GM12878 (cell line): ENCODE results near the gene GYPC. TPM values are rescaled to one million over a fixed set of nuclear protein-coding genes. Genes with fewer than 3 reads are reported as not detected.

Experiments
- ATAC-seq: fragments of 200-7000 bp; cut with Tn5 transposase; 3 replicates; pipeline ENCODE4 v1.9.1; 2020; ENCODE audit warnings: mild to moderate bottlenecking, moderate library complexity
- BruUV-seq: library from RNA; stranded (reverse); fragments of 400-500 nt; replicated peaks from 2 replicates; lab custom pipeline; 2021; lab: Mats Ljungman, UMichigan
- CTCF ChIA-PET: fragments of 300-600 bp; sonication (Branson Sonifier 250); formaldehyde crosslinking; extraction: SDS; loops from one replicate; lab custom pipeline; 2021; ENCODE audit warnings: inconsistent platforms; lab: Yijun Ruan, JAX
- POLR2A ChIA-PET: fragments of 350-600 bp; formaldehyde crosslinking; extraction: SDS; loops from one replicate; lab custom pipeline; 2021; ENCODE audit warnings: inconsistent platforms; lab: Charles Lee
- RAD21 ChIA-PET: fragments of 300-600 bp; sonication (Branson Sonifier 250); formaldehyde crosslinking; loops from one replicate; lab custom pipeline; 2023; ENCODE audit warnings: antibody characterized with exemption; ENCODE audit not compliant: unreplicated experiment; lab: Charles Lee
- SMC1A ChIA-PET: fragments of 300-600 bp; sonication (Branson Sonifier 250); formaldehyde crosslinking; loops from one replicate; lab custom pipeline; 2023; ENCODE audit not compliant: unreplicated experiment, uncharacterized antibody; lab: Charles Lee
- DNase-seq: peaks from one replicate; pipeline ENCODE4 v3.0.0-alpha.2; 2011; ENCODE audit warnings: low read depth, low spot score
- FAIRE-seq: peaks from 3 replicates; lab custom pipeline; 2011; peaks lifted over from hg19 to GRCh38; lab: Jason Lieb, UNC
- H2AFZ ChIP-seq: 2 replicates; pipeline ENCODE4 v1.6.0; 2011; ENCODE audit warnings: low read depth, low read length, control low read depth; ENCODE audit not compliant: control insufficient read depth
- H3K27ac ChIP-seq: 2 replicates; pipeline ENCODE4 v1.5.1; 2011; ENCODE audit warnings: control low read depth; ENCODE audit not compliant: control insufficient read depth, insufficient read depth
- H3K27me3 ChIP-seq, 2 experiments: replicated peaks in 1 of 2; 2 replicates each; pipeline versions ENCODE4 v1.6.0 to v1.6.1; 2011; ENCODE audit warnings: low read length in 1 of 2; ENCODE audit not compliant: control insufficient read depth in 2 of 2, insufficient read depth in 2 of 2
- H3K36me3 ChIP-seq, 2 experiments: 2 replicates each; pipeline ENCODE4 v1.5.1; 2011; ENCODE audit warnings: low read length in 1 of 2; ENCODE audit not compliant: control insufficient read depth in 2 of 2, insufficient read depth in 2 of 2
- H3K4me1 ChIP-seq: 2 replicates; pipeline ENCODE4 v1.6.1; 2011; ENCODE audit warnings: mild to moderate bottlenecking, low read length, moderate library complexity, mixed read lengths; ENCODE audit not compliant: control insufficient read depth, insufficient read depth
- H3K4me2 ChIP-seq: 2 replicates; pipeline ENCODE4 v1.6.0; 2011; ENCODE audit warnings: control low read depth; ENCODE audit not compliant: control insufficient read depth, insufficient read depth
- H3K4me3 ChIP-seq: fragments of 200-600 bp; sonication (generic); 2 replicates; pipeline ENCODE4 v1.5.1; 2016
- H3K79me2 ChIP-seq: 2 replicates; pipeline ENCODE4 v1.6.0; 2011; ENCODE audit warnings: low read length; ENCODE audit not compliant: control insufficient read depth, insufficient read depth
- H3K9ac ChIP-seq: 2 replicates; pipeline ENCODE4 v1.8.0; 2011; ENCODE audit warnings: low read length, control low read depth, mixed read lengths; ENCODE audit not compliant: control insufficient read depth, insufficient read depth
- H3K9me3 ChIP-seq: replicated peaks from 3 replicates; pipeline ENCODE4 v1.5.1; 2011; ENCODE audit warnings: mild to moderate bottlenecking, low read length; ENCODE audit not compliant: control insufficient read depth, insufficient read depth
- H4K20me1 ChIP-seq: 2 replicates; pipeline ENCODE4 v1.6.0; 2011; ENCODE audit not compliant: control insufficient read depth, insufficient read depth
- ASH2L ChIP-seq: fragments of 300-600, 200-600 bp; sonication (generic); IDR thresholded peaks from 2 replicates; pipeline ENCODE4 v1.6.1; 2017; ENCODE audit warnings: low read depth, mild to moderate bottlenecking, borderline replicate concordance
- CEBPB ChIP-seq, 2 experiments: fragments of 150-350 bp in 1 of 2; IDR thresholded peaks; 2 replicates each; pipeline ENCODE4 v1.6.1; 2012 to 2014; ENCODE audit warnings: low read depth in 2 of 2, low read length in 2 of 2, borderline replicate concordance in 1 of 2, inconsistent platforms in 1 of 2
- CEBPZ ChIP-seq: fragments of 150-350 bp; IDR thresholded peaks from 2 replicates; pipeline ENCODE4 v1.6.1; 2016; ENCODE audit warnings: low read depth, low read length
- EED ChIP-seq: sonication (generic); IDR thresholded peaks from 2 replicates; pipeline ENCODE4 v1.6.1; 2016; ENCODE audit warnings: antibody characterized with exemption, low read depth
- HDGF ChIP-seq: fragments of 450-650 bp; IDR thresholded peaks from 2 replicates; pipeline ENCODE4 v1.6.1; 2016; ENCODE audit warnings: antibody characterized with exemption
- MTA3 ChIP-seq: IDR thresholded peaks from 2 replicates; pipeline ENCODE4 v1.6.1; 2012; ENCODE audit warnings: low read length, inconsistent platforms, borderline replicate concordance
- NR2C1 ChIP-seq: fragments of 450-650 bp; IDR thresholded peaks from 2 replicates; pipeline ENCODE4 v1.6.1; 2017; ENCODE audit warnings: antibody characterized with exemption, mild to moderate bottlenecking, moderate library complexity
- PBX3 ChIP-seq: IDR thresholded peaks from 2 replicates; pipeline ENCODE4 v1.6.1; 2011; ENCODE audit warnings: mild to moderate bottlenecking, low read depth, low read length, moderate library complexity; ENCODE audit not compliant: insufficient replicate concordance
- POLR2AphosphoS2 ChIP-seq: IDR thresholded peaks from 2 replicates; pipeline ENCODE4 v1.6.1; 2011; ENCODE audit warnings: low read depth, mild to moderate bottlenecking, low read length, improper control_type of control experiment, moderate library complexity
- SREBF2 ChIP-seq: IDR thresholded peaks from 2 replicates; pipeline ENCODE4 v1.6.1; 2012; ENCODE audit warnings: mild to moderate bottlenecking, low read length
- SUPT20H ChIP-seq: IDR thresholded peaks from 2 replicates; pipeline ENCODE4 v1.6.1; 2011; ENCODE audit warnings: low read depth, mild to moderate bottlenecking, low read length, moderate library complexity, borderline replicate concordance; ENCODE audit not compliant: control insufficient read depth
- USF2 ChIP-seq: IDR thresholded peaks from 2 replicates; pipeline ENCODE4 v1.6.1; 2011; ENCODE audit warnings: low read depth, low read length, improper control_type of control experiment, borderline replicate concordance
- ZBTB11 ChIP-seq: fragments of 450-650 bp; formaldehyde crosslinking; IDR thresholded peaks from 2 replicates; pipeline ENCODE4 v1.5.0; 2022; ENCODE audit warnings: mild to moderate bottlenecking, missing genetic modification characterization
- WGBS: methylation state at CpG from one replicate; pipeline ENCODE4 v1.1.6; 2016; ENCODE audit warnings: low lambda C conversion rate; ENCODE audit not compliant: insufficient replicate concordance, insufficient coverage; ENCODE audit errors: missing lambda C conversion rate; 5-methylcytosine and 5-hydroxymethylcytosine counted together
- in situ Hi-C: fragments of 300-500 bp; cut with MboI; formaldehyde crosslinking; loops from 9 replicates; pipeline ENCODE4 v1.14.3; 2018; ENCODE audit warnings: mixed read lengths
- intact Hi-C: fragments of 100-400 bp; cut with micrococcal nuclease; formaldehyde crosslinking; loops from one replicate; pipeline ENCODE4 v1.14.2; 2022; ENCODE audit not compliant: unreplicated experiment
- polyA plus RNA-seq, 11 experiments: library from polyadenylated mRNA; depleted of rRNA in 4 of 11; unstranded in 6 of 11; stranded (reverse) in 5 of 11; fragments of >200 nt; fragmentation: Nextera tagmentation in 4 of 11; fragmentation: Illumina TruSeq in 1 of 11; extraction: Ambion mirVana in 4 of 11; extraction: Trizol in 1 of 11; gene quantifications; 1 replicate in 1 of 11; 2 replicates in 10 of 11; pipeline versions ENCODE4 v1.2.1 to v1.2.3, GENCODE V29; 2011 to 2016; ENCODE audit warnings: inconsistent platforms in 2 of 11, missing spikeins in 2 of 11, low read depth in 1 of 11
- total RNA-seq, 4 experiments: library from RNA; depleted of rRNA in 3 of 4; stranded (reverse); fragments of >200 nt in 3 of 4; fragmentation: Illumina TruSeq in 1 of 4; extraction: Trizol in 1 of 4; gene quantifications; 2 replicates each; pipeline versions ENCODE4 v1.2.1 to v1.2.3, GENCODE V29; 2013 to 2021

The GYPC gene
- total and polyA plus RNA-seq, 10 of the 15 experiments (the other 5 are each of a cell fraction or from before 2014, with no cell fraction given): 26.2 to 150 (median 81.4) TPM

GRCh38 chr2:126696644-126697520 lies 40.9 kb downstream of the GYPC start:
- peaks cover 0 to 8% of the 10 kb centered on the region in 2 experiments; a peak in 2 of 4 replicates for H3K36me3 ChIP-seq
- FAIRE-seq: no peak
- ChIA-PET RAD21 (no interaction called here), SMC1A (no interaction called here), CTCF (no interaction called here), POLR2A (no interaction called here)
- no peaks in the 10 kb centered on the region for H4K20me1 ChIP-seq
- H3K4me2 ChIP-seq: no peak overlapping the region
- no peak overlapping the region for H2AFZ ChIP-seq
- H3K9me3 ChIP-seq: no peaks in the 10 kb centered on the region; the same call in 2 of the 3 replicates
- no peak for ATAC-seq
- intact Hi-C loops (no loop called here), in situ Hi-C loops (no loop called here)
- no peaks in the 10 kb centered on the region for H3K27me3 ChIP-seq
- H3K9ac ChIP-seq: no peak overlapping the region
- H3K4me1 ChIP-seq: no peaks in the 10 kb centered on the region
- DNase-seq: no peak
- no peak overlapping the region for H3K27ac ChIP-seq
- BruUV-seq: no TSS peak
- H3K4me3 ChIP-seq: no peak overlapping the region
- 89% methylated on average over 15 of the region's 15 CpGs for WGBS
- no peaks in the 10 kb centered on the region for H3K79me2 ChIP-seq
- no peak for TF ChIP-seq PBX3
- TF ChIP-seq CEBPZ: no peak
- no peak for TF ChIP-seq MTA3
- no peak for TF ChIP-seq CEBPB (IDR thresholded peaks at IDR 0.05; ENCODE audit: borderline replicate concordance in 1 of 2, low read depth in 2 of 2, low read length in 2 of 2)
- no peak for TF ChIP-seq SUPT20H
- no peak for TF ChIP-seq EED
- no peak for TF ChIP-seq USF2
- no peak for TF ChIP-seq ASH2L
- TF ChIP-seq POLR2AphosphoS2: no peak
- no peak for TF ChIP-seq SREBF2
- TF ChIP-seq NR2C1: no peak
- TF ChIP-seq ZBTB11 (CRISPR knock-in tag): no peak
- TF ChIP-seq HDGF: no peak
